ENCODE data around the gene RANBP9.

GRCh38 chr6:13730704-13731103 is 19.1 kb upstream of the RANBP9 start:
- TF ChIP-seq POLR2AphosphoS5 (IDR thresholded peaks at IDR 0.05), result no peak
- no peak for TF ChIP-seq CTCF (IDR thresholded peaks at IDR 0.05)
- TF ChIP-seq POLR2A (IDR thresholded peaks at IDR 0.05; ENCODE audit: low read depth), result no peak

Data from esophagus muscularis mucosa (tissue), 3 donors.